Bronchial epithelial cell (primary cell): ENCODE data around the gene PID1. TPM values are rescaled to one million over a fixed set of nuclear protein-coding genes. Genes with fewer than 3 reads are reported as not detected.

Experiments
- DNase-seq: peaks from one replicate; pipeline ENCODE4 v3.0.0-alpha.2; 2010; ENCODE audit warnings: low read depth
- FAIRE-seq: peaks from 2 replicates; lab custom pipeline; 2011; peaks lifted over from hg19 to GRCh38; lab: Jason Lieb, UNC
- H3K27me3 ChIP-seq: 2 replicates; pipeline ENCODE4 v1.5.1; 2011; ENCODE audit warnings: low read length; ENCODE audit not compliant: control insufficient read depth, insufficient read depth
- H3K36me3 ChIP-seq: 2 replicates; pipeline ENCODE4 v1.5.1; 2011; ENCODE audit warnings: low read length; ENCODE audit not compliant: control insufficient read depth, insufficient read depth
- H3K4me3 ChIP-seq: 2 replicates; pipeline ENCODE4 v1.5.1; 2011; ENCODE audit warnings: mild to moderate bottlenecking, low read depth, low read length, control low read depth
- total RNA-seq: library from RNA; depleted of rRNA; stranded (reverse); fragments of >200 nt; gene quantifications from 2 replicates; pipeline ENCODE4 v1.2.1, GENCODE V29; 2014
- TF ChIP-seq, protein P1 (sequence below): IDR thresholded peaks from 2 replicates; pipeline ENCODE4 v1.5.1; 2011; ENCODE audit warnings: mild to moderate bottlenecking, moderate library complexity, low read length, control low read depth, inconsistent platforms; ENCODE audit not compliant: insufficient read depth, severe bottlenecking

The PID1 gene, protein sequence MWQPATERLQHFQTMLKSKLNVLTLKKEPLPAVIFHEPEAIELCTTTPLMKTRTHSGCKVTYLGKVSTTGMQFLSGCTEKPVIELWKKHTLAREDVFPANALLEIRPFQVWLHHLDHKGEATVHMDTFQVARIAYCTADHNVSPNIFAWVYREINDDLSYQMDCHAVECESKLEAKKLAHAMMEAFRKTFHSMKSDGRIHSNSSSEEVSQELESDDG
- total RNA-seq, result 3.2 and 9.5 TPM in 2 replicates

DNA sequence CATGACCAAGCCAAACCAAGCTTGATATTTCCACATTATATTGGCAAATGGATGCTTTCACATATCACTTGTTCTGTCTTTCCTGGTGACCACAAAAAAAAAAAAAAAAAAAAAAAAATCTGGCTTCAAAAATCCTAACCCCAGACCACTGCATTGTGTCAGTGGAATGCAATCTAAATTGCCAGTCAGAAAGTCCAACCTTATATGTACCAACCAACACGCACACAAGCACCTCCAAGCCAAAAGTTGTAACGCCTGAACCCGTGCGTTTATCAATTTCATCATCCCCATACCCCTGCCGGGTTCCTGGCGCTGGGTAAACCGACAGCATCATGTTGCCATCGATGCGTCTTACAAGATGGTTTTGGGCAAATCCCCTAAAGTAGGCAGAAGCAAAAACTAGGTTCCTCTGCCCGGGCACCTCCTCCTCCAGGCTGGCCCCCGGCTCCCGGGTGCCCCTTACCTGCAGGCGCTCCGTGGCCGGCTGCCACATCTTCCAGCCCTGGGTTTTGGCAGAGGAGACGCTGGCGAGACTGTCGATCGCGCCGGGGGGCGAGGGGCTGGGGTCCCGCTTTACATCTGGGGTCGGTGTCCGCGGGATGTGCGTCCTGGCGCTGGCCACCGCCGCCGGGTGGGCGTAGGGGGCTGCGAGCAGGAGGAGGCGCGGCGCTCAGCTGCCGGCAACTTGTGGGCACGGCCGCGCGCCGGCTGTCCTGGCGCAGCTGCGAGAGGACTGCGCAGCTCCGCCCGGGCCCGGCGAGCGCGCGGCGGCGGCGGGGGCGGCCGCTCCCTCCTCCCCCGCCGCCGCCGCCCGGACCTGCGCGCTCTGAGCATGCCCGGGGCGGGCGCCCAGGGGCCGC, at the start of gene PID1:
PID1 (minus strand) TSS at position 737 of the 860 bp plus-strand sequence; CDS start at position 493, 244 bp downstream.
- FAIRE-seq (no peak), DNase-seq (peak; percentile 6)
- TF ChIP-seq, protein P1, sequence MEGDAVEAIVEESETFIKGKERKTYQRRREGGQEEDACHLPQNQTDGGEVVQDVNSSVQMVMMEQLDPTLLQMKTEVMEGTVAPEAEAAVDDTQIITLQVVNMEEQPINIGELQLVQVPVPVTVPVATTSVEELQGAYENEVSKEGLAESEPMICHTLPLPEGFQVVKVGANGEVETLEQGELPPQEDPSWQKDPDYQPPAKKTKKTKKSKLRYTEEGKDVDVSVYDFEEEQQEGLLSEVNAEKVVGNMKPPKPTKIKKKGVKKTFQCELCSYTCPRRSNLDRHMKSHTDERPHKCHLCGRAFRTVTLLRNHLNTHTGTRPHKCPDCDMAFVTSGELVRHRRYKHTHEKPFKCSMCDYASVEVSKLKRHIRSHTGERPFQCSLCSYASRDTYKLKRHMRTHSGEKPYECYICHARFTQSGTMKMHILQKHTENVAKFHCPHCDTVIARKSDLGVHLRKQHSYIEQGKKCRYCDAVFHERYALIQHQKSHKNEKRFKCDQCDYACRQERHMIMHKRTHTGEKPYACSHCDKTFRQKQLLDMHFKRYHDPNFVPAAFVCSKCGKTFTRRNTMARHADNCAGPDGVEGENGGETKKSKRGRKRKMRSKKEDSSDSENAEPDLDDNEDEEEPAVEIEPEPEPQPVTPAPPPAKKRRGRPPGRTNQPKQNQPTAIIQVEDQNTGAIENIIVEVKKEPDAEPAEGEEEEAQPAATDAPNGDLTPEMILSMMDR, result no peak
- no peaks in the 10 kb centered on the region for H3K36me3 ChIP-seq
- no peaks in the 10 kb centered on the region for H3K27me3 ChIP-seq
- H3K4me3 ChIP-seq, result peak within 1 kb of the TSS; percentile 56

DNA sequence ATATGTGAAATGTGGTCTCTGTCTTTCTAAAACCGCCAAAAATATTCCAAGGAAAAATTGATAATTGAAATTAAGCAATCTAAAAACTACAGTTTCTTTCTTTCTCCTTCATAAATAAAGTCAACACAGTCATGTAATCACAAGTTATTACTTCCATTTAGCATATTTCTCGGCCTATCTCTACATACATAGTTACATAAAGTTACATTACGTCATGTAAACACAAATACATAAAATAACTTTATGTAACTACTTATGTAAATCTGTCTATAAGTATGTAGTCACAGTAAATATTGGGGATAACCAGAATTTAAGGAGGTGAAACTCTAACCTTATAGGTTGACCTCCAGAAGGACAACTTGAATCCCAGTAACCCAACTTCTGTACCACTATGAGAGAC, 48.5 kb upstream of the PID1 start:
- no peak for FAIRE-seq
- DNase-seq, result no peak
- Histone ChIP-seq H3K4me3 (no peak overlapping the region), H3K27me3 (no peaks in the 10 kb centered on the region), H3K36me3 (no peaks in the 10 kb centered on the region)
- TF ChIP-seq, protein P1, result no peak

DNA sequence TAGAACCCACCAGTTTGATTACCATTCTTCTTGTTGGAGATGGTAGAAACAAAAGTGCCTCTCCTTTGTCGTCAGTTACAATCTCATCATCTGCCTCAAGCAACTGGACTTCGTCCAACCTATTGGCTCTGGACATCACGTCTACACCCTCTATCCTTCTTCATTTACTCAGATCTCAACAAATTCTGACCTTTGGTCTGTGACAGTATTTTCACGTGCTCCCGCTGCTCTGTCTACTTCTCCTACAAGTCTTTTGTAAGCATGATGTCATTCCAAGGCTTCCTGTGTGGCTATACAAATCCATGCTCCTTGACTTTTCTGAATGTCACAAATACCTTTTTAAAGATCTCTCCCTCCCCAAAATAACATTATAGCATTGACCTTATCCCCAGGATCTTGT, 43.0 kb upstream of the PID1 start:
- DNase-seq, result no peak
- no peaks in the 10 kb centered on the region for H3K36me3 ChIP-seq
- no peaks in the 10 kb centered on the region for H3K27me3 ChIP-seq
- no peak overlapping the region for H3K4me3 ChIP-seq
- FAIRE-seq, result no peak
- TF ChIP-seq, protein P1, result no peak

DNA sequence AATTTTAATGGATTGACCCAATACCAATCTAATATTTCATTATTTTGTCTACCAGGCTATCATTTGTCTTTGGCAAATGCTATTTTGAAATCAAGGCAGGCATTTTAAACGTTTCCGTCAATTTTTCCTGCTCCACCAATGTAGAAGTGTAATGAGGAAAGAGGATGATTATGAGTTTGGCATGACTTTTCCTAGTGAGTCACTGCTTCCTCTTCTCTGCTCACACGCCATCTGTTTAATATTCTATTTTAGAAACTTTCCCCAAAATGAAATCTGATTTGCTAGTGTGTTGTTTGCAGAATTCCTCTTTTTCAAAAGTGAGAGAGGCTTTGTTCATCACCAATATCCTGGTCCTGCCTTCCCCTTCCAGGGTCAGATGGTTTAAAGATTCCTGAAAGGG, 42.5 kb upstream of the PID1 start:
- FAIRE-seq (no peak), DNase-seq (peak; percentile 65)
- TF ChIP-seq, protein P1, result no peak
- Histone ChIP-seq H3K27me3 (no peaks in the 10 kb centered on the region), H3K36me3 (no peaks in the 10 kb centered on the region), H3K4me3 (no peak overlapping the region)

DNA sequence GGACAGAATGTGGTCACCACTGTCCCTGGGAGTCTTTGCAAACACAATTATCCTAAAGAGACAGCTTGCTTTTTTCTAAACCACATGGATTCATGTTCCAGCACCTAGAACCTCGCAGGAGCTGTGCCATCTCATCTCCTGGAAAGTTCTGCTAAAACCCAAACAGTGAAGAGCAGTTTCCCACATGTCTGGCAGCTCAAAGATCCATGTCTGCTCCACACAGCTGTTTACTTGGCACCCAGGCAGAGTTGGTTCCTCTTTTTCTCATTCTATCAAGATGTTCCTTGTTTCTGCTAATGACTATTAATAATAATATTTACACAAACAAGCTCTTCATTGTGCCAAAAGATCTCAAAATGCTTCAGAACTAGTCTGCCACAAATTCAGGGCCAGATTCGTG, 30.1 kb upstream of the PID1 start:
- Histone ChIP-seq H3K4me3 (no peak overlapping the region), H3K36me3 (no peaks in the 10 kb centered on the region), H3K27me3 (no peaks in the 10 kb centered on the region)
- FAIRE-seq (no peak), DNase-seq (no peak)
- TF ChIP-seq, protein P1, result no peak
